ENCODE results near the gene NOX5. TPM values are rescaled to one million over a fixed set of nuclear protein-coding genes. Genes with fewer than 3 reads are reported as not detected.

The NOX5 gene
- total and polyA plus RNA-seq, 10 of the 15 experiments (the other 5 are each of a cell fraction or from before 2014, with no cell fraction given): not detected

GRCh38 chr15:68983961-68984481 lies 30.5 kb upstream of the NOX5 start:
- ChIA-PET CTCF (no interaction called here), RAD21 (ENCODE audit: unreplicated experiment) (no interaction called here), POLR2A (no interaction called here), SMC1A (ENCODE audit: uncharacterized antibody, unreplicated experiment) (no interaction called here)
- H3K27me3 ChIP-seq (replicated peaks in 1 of 2; ENCODE audit: control insufficient read depth in 2 of 2, insufficient read depth in 2 of 2, low read length in 1 of 2): peaks cover 0 to 1% of the 10 kb centered on the region in 2 experiments; a peak in 2 of 4 replicates
- 27% methylated on average over 4 of the region's 4 CpGs for WGBS (ENCODE audit: insufficient coverage, insufficient replicate concordance, low lambda C conversion rate, missing lambda C conversion rate)
- no peaks in the 10 kb centered on the region for H3K79me2 ChIP-seq (ENCODE audit: control insufficient read depth, insufficient read depth, low read length)
- H3K4me3 ChIP-seq: no peak overlapping the region
- no peaks in the 10 kb centered on the region for H3K36me3 ChIP-seq (ENCODE audit: control insufficient read depth in 2 of 2, insufficient read depth in 2 of 2, low read length in 1 of 2)
- FAIRE-seq (no peak), DNase-seq (ENCODE audit: low read depth, low spot score) (no peak), ATAC-seq (no peak)
- no peak overlapping the region for H3K27ac ChIP-seq (ENCODE audit: control insufficient read depth, insufficient read depth)
- H2AFZ ChIP-seq (ENCODE audit: control insufficient read depth, low read depth, low read length): no peak overlapping the region
- no peak for TF ChIP-seq SREBF2 (IDR thresholded peaks at IDR 0.05; ENCODE audit: low read length)
- TF ChIP-seq HDGF (IDR thresholded peaks at IDR 0.05): no peak
- no peak for TF ChIP-seq BHLHE40 (IDR thresholded peaks at IDR 0.05; ENCODE audit: borderline replicate concordance in 1 of 2, low read depth in 2 of 2, low read length in 1 of 2)
- no peak for TF ChIP-seq EGR1 (IDR thresholded peaks at IDR 0.05; ENCODE audit: borderline replicate concordance in 1 of 2, low read depth in 2 of 2, low read length in 2 of 2)
- TF ChIP-seq POU2F2 (IDR thresholded peaks at IDR 0.05; ENCODE audit: borderline replicate concordance, low read depth, low read length): no peak
- no peak for TF ChIP-seq CBFB (IDR thresholded peaks at IDR 0.05; ENCODE audit: low read depth)
- TF ChIP-seq FOS (IDR thresholded peaks at IDR 0.05; ENCODE audit: borderline replicate concordance, extremely low read depth, insufficient read length): no peak
- no peak for TF ChIP-seq ZBED1 (IDR thresholded peaks at IDR 0.05; ENCODE audit: borderline replicate concordance)
- TF ChIP-seq TAF1 (IDR thresholded peaks at IDR 0.05; ENCODE audit: borderline replicate concordance, low read depth, low read length): no peak
- no peak for TF ChIP-seq YBX1 (IDR thresholded peaks at IDR 0.05)
- no peak for TF ChIP-seq TARDBP (IDR thresholded peaks at IDR 0.05; ENCODE audit: borderline replicate concordance)
- no peak for TF ChIP-seq ETV6 (conservative IDR thresholded peaks at IDR 0.05 in 1 of 2, IDR thresholded peaks at IDR 0.05 in 1 of 2; ENCODE audit: borderline replicate concordance in 1 of 2, low read depth in 1 of 2)
- no peak for TF ChIP-seq MLLT1 (IDR thresholded peaks at IDR 0.05)
- no peak for TF ChIP-seq E2F4 (IDR thresholded peaks at IDR 0.05; ENCODE audit: low read depth, low read length)
- no peaks in the 10 kb centered on the region for H3K4me1 ChIP-seq (ENCODE audit: control insufficient read depth, insufficient read depth, low read length)
- in situ Hi-C loops (cut with MboI): no loop called here
- no peak overlapping the region for H3K9ac ChIP-seq (ENCODE audit: control insufficient read depth, insufficient read depth, low read length)
- intact Hi-C loops (cut with micrococcal nuclease; ENCODE audit: unreplicated experiment): no loop called here
- BruUV-seq (replicated peaks): no TSS peak
- H3K9me3 ChIP-seq (replicated peaks; ENCODE audit: control insufficient read depth, insufficient read depth, low read length): no peaks in the 10 kb centered on the region
- H3K4me2 ChIP-seq (ENCODE audit: control insufficient read depth, insufficient read depth): no peak overlapping the region
- no peaks in the 10 kb centered on the region for H4K20me1 ChIP-seq (ENCODE audit: control insufficient read depth, insufficient read depth)
